Measurements from ENCODE around the gene SLC7A1.
A peak's percentile ranks its signal among the peaks of the same experiment; 100 is the strongest.

Gene SLC7A1

GRCh38 chr13:29497137-29497654, 98.3 kb downstream of the SLC7A1 start:
- no peak overlapping the region for H3K4me3 ChIP-seq (replicated peaks; ENCODE audit: low read depth, low read length)
- TF ChIP-seq CTCF (IDR thresholded peaks at IDR 0.05; ENCODE audit: low read length, missing control alignments): no peak
- DNase-seq (ENCODE audit: low read depth): peak; percentile 85

GRCh38 chr13:29496241-29496712, 99.2 kb downstream of the SLC7A1 start:
- no peak for TF ChIP-seq CTCF (IDR thresholded peaks at IDR 0.05; ENCODE audit: low read length, missing control alignments)
- no peak overlapping the region for H3K4me3 ChIP-seq (replicated peaks; ENCODE audit: low read depth, low read length)
- DNase-seq (ENCODE audit: low read depth): peak; percentile 46

GRCh38 chr13:29494520-29494919, 101.0 kb downstream of the SLC7A1 start:
- no peak for TF ChIP-seq CTCF (IDR thresholded peaks at IDR 0.05; ENCODE audit: low read length, missing control alignments)
- no peak for DNase-seq (ENCODE audit: low read depth)
- H3K4me3 ChIP-seq (replicated peaks; ENCODE audit: low read depth, low read length): no peak overlapping the region

GRCh38 chr13:29493796-29494195, 101.7 kb downstream of the SLC7A1 start:
- H3K4me3 ChIP-seq (replicated peaks; ENCODE audit: low read depth, low read length): no peak overlapping the region
- no peak for TF ChIP-seq CTCF (IDR thresholded peaks at IDR 0.05; ENCODE audit: low read length, missing control alignments)
- DNase-seq (ENCODE audit: low read depth): no peak

- TF ChIP-seq CTCF (IDR thresholded peaks at IDR 0.05; ENCODE audit: low read length, missing control alignments): no peak
- DNase-seq (ENCODE audit: low read depth): no peak
- H3K4me3 ChIP-seq (replicated peaks; ENCODE audit: low read depth, low read length): no peak overlapping the region
Measured at GRCh38 chr13:29491248-29491647, 104.2 kb downstream of the SLC7A1 start.

GRCh38 chr13:29490561-29490885, 105.0 kb downstream of the SLC7A1 start:
- no peak for TF ChIP-seq CTCF (IDR thresholded peaks at IDR 0.05; ENCODE audit: low read length, missing control alignments)
- H3K4me3 ChIP-seq (replicated peaks; ENCODE audit: low read depth, low read length): no peak overlapping the region
- no peak for DNase-seq (ENCODE audit: low read depth)
